Activated T-helper 1 cell treated with anti-CD3 and anti-CD28 coated beads, Interleukin-12 subunit alpha, Interleukin-12 subunit beta, Interleukin-2, Interleukin-4 antibody, amounts not matched to agents 30 ng/mL and 10 ng/mL and 1 ng/mL, durations not matched to agents 14 hours and 24 hours and 36 hours (primary cell): Measurements from ENCODE around the gene XRCC6. TPM values are rescaled to one million over a fixed set of nuclear protein-coding genes. Genes with fewer than 3 reads are reported as not detected.
"Not testable (repeated sequence)": the region's sequence is repeated elsewhere in the genome, so short reads cannot be mapped to it uniquely, and the experiment has no call there.

Experiments
- DNase-seq: peaks from one replicate; pipeline ENCODE4 v3.0.0; 2021; ENCODE audit warnings: low spot score
- H3K27ac Mint-ChIP-seq: one replicate; pipeline ENCODE4 v1.8.0; 2021; ENCODE audit warnings: mild to moderate bottlenecking, mixed read lengths
- H3K27me3 Mint-ChIP-seq: one replicate; pipeline ENCODE4 v1.8.0; 2022; ENCODE audit warnings: mild to moderate bottlenecking, moderate library complexity, mixed read lengths; ENCODE audit not compliant: insufficient read depth
- H3K36me3 Mint-ChIP-seq: one replicate; pipeline ENCODE4 v1.8.0; 2021; ENCODE audit warnings: low read depth, mixed read lengths
- H3K4me1 Mint-ChIP-seq: one replicate; pipeline ENCODE4 v1.8.0; 2021; ENCODE audit warnings: low read depth, mixed read lengths
- H3K4me3 Mint-ChIP-seq: one replicate; pipeline ENCODE4 v1.8.0; 2021; ENCODE audit warnings: mild to moderate bottlenecking, moderate library complexity, mixed read lengths
- H3K9me3 Mint-ChIP-seq: one replicate; pipeline ENCODE4 v1.8.0; 2021; ENCODE audit warnings: mixed read lengths
- intact Hi-C: fragments of 100-400 bp; cut with micrococcal nuclease; formaldehyde crosslinking; loops from one replicate; pipeline ENCODE4 v1.15.1; 2024
- total RNA-seq: library from RNA; stranded (reverse); gene quantifications from 2 replicates; pipeline ENCODE4 v1.2.3, GENCODE V29; 2022

The XRCC6 gene
- total RNA-seq, 1 donor from 2014 or later, result 367 TPM

GRCh38 chr22:41684194-41684593 lies 63.1 kb downstream of the XRCC6 start:
- Mint-ChIP-seq H3K4me1 (peaks cover 27% of the 10 kb centered on the region), H3K9me3 (no peaks in the 10 kb centered on the region), H3K4me3 (no peak overlapping the region), H3K36me3 (peaks cover 24% of the 10 kb centered on the region), H3K27ac (no peak overlapping the region), H3K27me3 (no peaks in the 10 kb centered on the region)
- intact Hi-C loops, result loop anchor here (10.0 kb wide), 2 partner anchors 391 to 829 kb away; partner anchors contain the start of genes NAGA, PHETA2, SMDT1 and ST13
- no peak for DNase-seq

GRCh38 chr22:41686890-41687289 lies 65.8 kb downstream of the XRCC6 start:
- Mint-ChIP-seq H3K4me3 (peak overlapping the region; percentile 98), H3K27ac (peak overlapping the region; percentile 36), H3K4me1 (peaks cover 22% of the 10 kb centered on the region), H3K36me3 (peaks cover 22% of the 10 kb centered on the region)
- not testable (repeated sequence) for DNase-seq, H3K9me3 Mint-ChIP-seq, H3K27me3 Mint-ChIP-seq
- intact Hi-C loops, result loop anchor here (5.0 to 10.0 kb wide), 3 partner anchors 305 to 832 kb away; partner anchors contain the start of genes NAGA, PHETA2, SMDT1 and ST13

- DNase-seq, result no peak
- peaks cover 19% of the 10 kb centered on the region for H3K36me3 Mint-ChIP-seq
- H3K4me1 Mint-ChIP-seq, result peaks cover 17% of the 10 kb centered on the region
- H3K27me3 Mint-ChIP-seq, result no peaks in the 10 kb centered on the region
- peak overlapping the region; percentile 98 for H3K4me3 Mint-ChIP-seq
- H3K27ac Mint-ChIP-seq, result peak overlapping the region; percentile 98
- intact Hi-C loops, result loop anchor here (1.0 to 10.0 kb wide), 11 partner anchors 9 to 833 kb away; partner anchors contain the start of genes CCDC134, DESI1, NAGA and PHETA2
- no peaks in the 10 kb centered on the region for H3K9me3 Mint-ChIP-seq
Measured at GRCh38 chr22:41687901-41688364, 66.8 kb downstream of the XRCC6 start.

- peak; percentile 92 for DNase-seq
- no peaks in the 10 kb centered on the region for H3K27me3 Mint-ChIP-seq
- peaks cover 17% of the 10 kb centered on the region for H3K4me1 Mint-ChIP-seq
- intact Hi-C loops, result loop anchor here (1.0 to 10.0 kb wide), 11 partner anchors 9 to 834 kb away; partner anchors contain the start of genes CCDC134, DESI1, NAGA and PHETA2
- H3K4me3 Mint-ChIP-seq, result peak within 1 kb of the TSS; percentile 98
- H3K27ac Mint-ChIP-seq, result peak within 1 kb of the TSS; percentile 98
- no peaks in the 10 kb centered on the region for H3K9me3 Mint-ChIP-seq
- H3K36me3 Mint-ChIP-seq, result peaks cover 19% of the 10 kb centered on the region
Measured at GRCh38 chr22:41688365-41689211, 67.5 kb downstream of the XRCC6 start, which contains the start of gene SNU13. SNU13 (minus strand) TSS chr22:41688867; CDS start chr22:41688796, 71 bp downstream.

- intact Hi-C loops, result loop anchor here (10.0 kb wide), 1 partner anchor 744 kb away; the partner anchor contains the start of gene NFAM1
Measured at GRCh38 chr22:41690476-41690875, 69.4 kb downstream of the XRCC6 start.

GRCh38 chr22:41695211-41695610 lies 74.1 kb downstream of the XRCC6 start:
- DNase-seq, result no peak
- intact Hi-C loops, result loop anchor here (5.0 to 10.0 kb wide), 2 partner anchors 397 to 740 kb away; partner anchors contain the start of genes NDUFA6 and NFAM1
- H3K27me3 Mint-ChIP-seq, result no peaks in the 10 kb centered on the region
- H3K27ac Mint-ChIP-seq, result no peak overlapping the region
- H3K4me3 Mint-ChIP-seq, result no peak overlapping the region
- H3K4me1 Mint-ChIP-seq, result peaks cover 13% of the 10 kb centered on the region
- no peaks in the 10 kb centered on the region for H3K9me3 Mint-ChIP-seq
- peaks cover 4% of the 10 kb centered on the region for H3K36me3 Mint-ChIP-seq

More at GRCh38 chr22:41690476-41690875, 69.4 kb downstream of the XRCC6 start:
- DNase-seq, result no peak
- peak overlapping the region; percentile 98 for H3K4me3 Mint-ChIP-seq
- H3K27me3 Mint-ChIP-seq, result no peaks in the 10 kb centered on the region
- peaks cover 16% of the 10 kb centered on the region for H3K36me3 Mint-ChIP-seq
- peaks cover 12% of the 10 kb centered on the region for H3K4me1 Mint-ChIP-seq
- peak overlapping the region; percentile 74 for H3K27ac Mint-ChIP-seq
- no peaks in the 10 kb centered on the region for H3K9me3 Mint-ChIP-seq

- H3K9me3 Mint-ChIP-seq, result no peaks in the 10 kb centered on the region
- H3K27me3 Mint-ChIP-seq, result no peaks in the 10 kb centered on the region
- no peak overlapping the region for H3K4me3 Mint-ChIP-seq
- no peak for DNase-seq
- H3K27ac Mint-ChIP-seq, result peak overlapping the region; percentile 84
- H3K4me1 Mint-ChIP-seq, result peaks cover 13% of the 10 kb centered on the region
- intact Hi-C loops, result loop anchor here (1.0 to 10.0 kb wide), 8 partner anchors 8 to 738 kb away; partner anchors contain the start of genes NDUFA6, NFAM1 and SNU13
- no peaks in the 10 kb centered on the region for H3K36me3 Mint-ChIP-seq
Measured at GRCh38 chr22:41696703-41697102, 75.6 kb downstream of the XRCC6 start.

GRCh38 chr22:41697126-41697775 lies 76.2 kb downstream of the XRCC6 start:
- H3K4me1 Mint-ChIP-seq, result peaks cover 13% of the 10 kb centered on the region
- DNase-seq, result peak; percentile 81
- intact Hi-C loops, result loop anchor here (1.0 to 10.0 kb wide), 8 partner anchors 9 to 738 kb away; partner anchors contain the start of genes NDUFA6, NFAM1 and SNU13
- no peaks in the 10 kb centered on the region for H3K36me3 Mint-ChIP-seq
- peak overlapping the region; percentile 84 for H3K27ac Mint-ChIP-seq
- peak overlapping the region; percentile 40 for H3K4me3 Mint-ChIP-seq
- no peaks in the 10 kb centered on the region for H3K9me3 Mint-ChIP-seq
- H3K27me3 Mint-ChIP-seq, result no peaks in the 10 kb centered on the region

GRCh38 chr22:41699264-41700107 lies 78.4 kb downstream of the XRCC6 start, which contains the start of gene MEI1:
MEI1 (plus strand) TSS chr22:41699503; CDS start chr22:41699539, 36 bp downstream.
- H3K36me3 Mint-ChIP-seq, result no peaks in the 10 kb centered on the region
- peak; percentile 84 for DNase-seq
- no peaks in the 10 kb centered on the region for H3K9me3 Mint-ChIP-seq
- peak within 1 kb of the TSS; percentile 70 for H3K4me3 Mint-ChIP-seq
- peak within 1 kb of the TSS; percentile 82 for H3K27ac Mint-ChIP-seq
- intact Hi-C loops, result loop anchor here (5.0 to 10.0 kb wide), 2 partner anchors 393 to 735 kb away; partner anchors contain the start of genes NDUFA6 and NFAM1
- peaks cover 13% of the 10 kb centered on the region for H3K4me1 Mint-ChIP-seq
- peaks cover 8% of the 10 kb centered on the region for H3K27me3 Mint-ChIP-seq

GRCh38 chr22:41700108-41700364 lies 78.9 kb downstream of the XRCC6 start:
- Mint-ChIP-seq H3K36me3 (no peaks in the 10 kb centered on the region), H3K4me1 (peaks cover 13% of the 10 kb centered on the region), H3K27me3 (peaks cover 8% of the 10 kb centered on the region), H3K4me3 (no peak overlapping the region), H3K27ac (no peak overlapping the region), H3K9me3 (no peaks in the 10 kb centered on the region)
- DNase-seq, result no peak
- intact Hi-C loops, result no loop called here

GRCh38 chr22:41702763-41703162 lies 81.7 kb downstream of the XRCC6 start:
- no peak overlapping the region for H3K4me3 Mint-ChIP-seq
- H3K36me3 Mint-ChIP-seq, result no peaks in the 10 kb centered on the region
- H3K27me3 Mint-ChIP-seq, result peaks cover 8% of the 10 kb centered on the region
- no peaks in the 10 kb centered on the region for H3K9me3 Mint-ChIP-seq
- H3K27ac Mint-ChIP-seq, result no peak overlapping the region
- DNase-seq, result no peak
- intact Hi-C loops, result no loop called here
- peaks cover 5% of the 10 kb centered on the region for H3K4me1 Mint-ChIP-seq

GRCh38 chr22:41709341-41709740 lies 88.2 kb downstream of the XRCC6 start:
- Mint-ChIP-seq H3K27ac (no peak overlapping the region), H3K4me3 (no peak overlapping the region), H3K9me3 (no peaks in the 10 kb centered on the region), H3K4me1 (no peaks in the 10 kb centered on the region), H3K36me3 (no peaks in the 10 kb centered on the region), H3K27me3 (peaks cover 7% of the 10 kb centered on the region)
- no peak for DNase-seq
- intact Hi-C loops, result no loop called here
